Hepatocyte (in vitro differentiated cells): ENCODE data around the gene SEPTIN5.

Source experiments
- CTCF ChIP-seq: fragments of 200-600 bp; sonication (generic); IDR thresholded peaks from 2 replicates; pipeline ENCODE4 v1.5.1; 2016; ENCODE audit warnings: antibody characterized with exemption, mild to moderate bottlenecking; ENCODE audit not compliant: poor library complexity
- EZH2 ChIP-seq: fragments of 200-600 bp; sonication (generic); IDR thresholded peaks from 2 replicates; pipeline ENCODE4 v1.6.1; 2016; ENCODE audit warnings: antibody characterized with exemption, mild to moderate bottlenecking, borderline replicate concordance
- EZH2phosphoT487 ChIP-seq: fragments of 200-600 bp; sonication (generic); IDR thresholded peaks from one replicate; pipeline ENCODE4 v1.6.1; 2018; ENCODE audit warnings: antibody characterized with exemption, mild to moderate bottlenecking, low read depth, moderate library complexity; ENCODE audit not compliant: unreplicated experiment, severe bottlenecking

GRCh38 chr22:19737846-19738663, 23.8 kb downstream of the SEPTIN5 start:
- no peak for TF ChIP-seq CTCF
- TF ChIP-seq EZH2phosphoT487: no peak
- TF ChIP-seq EZH2: no peak
